Measurements from ENCODE around the gene PORCN. TPM values are rescaled to one million over a fixed set of nuclear protein-coding genes. Genes with fewer than 3 reads are reported as not detected.

PORCN gene
- 9.7 TPM for total RNA-seq

GRCh38 chrX:48508400-48509244, at the start of gene PORCN:
PORCN (plus strand) TSS chrX:48508992; CDS start chrX:48509821, 829 bp downstream.

GRCh38 chrX:48470110-48470832, 38.5 kb upstream of the PORCN start, which contains the start of gene SLC38A5:
SLC38A5 (minus strand) TSS chrX:48470260; CDS start chrX:48467924, 2,336 bp downstream.

GRCh38 chrX:48475774-48476577, 32.8 kb upstream of the PORCN start, which contains the start of gene FTSJ1:
FTSJ1 (plus strand) TSS chrX:48476199; CDS start chrX:48478048, 1,849 bp downstream.

GRCh38 chrX:48521353-48522243, 12.8 kb downstream of the PORCN start, which contains the start of gene EBP:
EBP (plus strand) TSS chrX:48521808; CDS start chrX:48523772, 1,964 bp downstream.

GRCh38 chrX:48539345-48540027, 30.7 kb downstream of the PORCN start, which contains the start of gene TBC1D25:
TBC1D25 (plus strand) TSS chrX:48539714; CDS start chrX:48539798, 84 bp downstream.

Other genes with a start within 250 kb of the PORCN start
- not detected for gene SSX3, start 152.3 kb upstream of the PORCN start, total RNA-seq
- not detected for gene SSX4, start 125.5 kb upstream of the PORCN start, total RNA-seq
- gene SSX4B, start 97.0 kb upstream of the PORCN start, total RNA-seq: not detected
- 36.7 TPM for gene SLC38A5, start 38.7 kb upstream of the PORCN start, total RNA-seq
- gene FTSJ1, start 32.8 kb upstream of the PORCN start, total RNA-seq: 32.3 TPM
- 43.6 TPM for gene EBP, start 12.8 kb downstream of the PORCN start, total RNA-seq
- 7.4 TPM for gene TBC1D25, start 30.7 kb downstream of the PORCN start, total RNA-seq
- 137 TPM for gene RBM3, start 65.5 kb downstream of the PORCN start, total RNA-seq
- 57.0 TPM for gene WDR13, start 88.5 kb downstream of the PORCN start, total RNA-seq
- 0.69 TPM for gene WAS, start 174.8 kb downstream of the PORCN start, total RNA-seq
- gene SUV39H1, start 187.7 kb downstream of the PORCN start, total RNA-seq: 3.0 TPM